Ovary (tissue), 3 donors: ENCODE results near the gene NR1D2.

ENCODE experiments used
- CTCF ChIP-seq, 3 donors: fragments of 450-650 bp in 2 of 3; fragments of 200-600 bp in 1 of 3; IDR thresholded peaks; one replicate each; pipeline versions ENCODE4 v1.5.1 to v1.8.0; 2016 to 2022; ENCODE audit warnings: antibody characterized with exemption in 3 of 3, mild to moderate bottlenecking in 1 of 3
- POLR2A ChIP-seq: fragments of 450-650 bp; IDR thresholded peaks from one replicate; pipeline ENCODE4 v1.6.1; 2017; ENCODE audit warnings: antibody characterized with exemption, mild to moderate bottlenecking, moderate library complexity
- donor health status: DM: no; HTN: no; CAD: no.

- TF ChIP-seq CTCF (IDR thresholded peaks at IDR 0.05): no peak
- TF ChIP-seq POLR2A: no peak
These were observed 5.2 kb downstream of the NR1D2 start for GRCh38 chr3:23950293-23950692.
